COLO668 (cell line): ENCODE results near the gene PAGR1.
"Not testable (repeated sequence)": the region's sequence is repeated elsewhere in the genome, so short reads cannot be mapped to it uniquely, and the experiment has no call there.

Experiments used
- DNase-seq: peaks from one replicate; lab custom pipeline; 2025; ENCODE audit not compliant: unreplicated experiment; lab: John Stamatoyannopoulos, UW

PAGR1 gene

DNA sequence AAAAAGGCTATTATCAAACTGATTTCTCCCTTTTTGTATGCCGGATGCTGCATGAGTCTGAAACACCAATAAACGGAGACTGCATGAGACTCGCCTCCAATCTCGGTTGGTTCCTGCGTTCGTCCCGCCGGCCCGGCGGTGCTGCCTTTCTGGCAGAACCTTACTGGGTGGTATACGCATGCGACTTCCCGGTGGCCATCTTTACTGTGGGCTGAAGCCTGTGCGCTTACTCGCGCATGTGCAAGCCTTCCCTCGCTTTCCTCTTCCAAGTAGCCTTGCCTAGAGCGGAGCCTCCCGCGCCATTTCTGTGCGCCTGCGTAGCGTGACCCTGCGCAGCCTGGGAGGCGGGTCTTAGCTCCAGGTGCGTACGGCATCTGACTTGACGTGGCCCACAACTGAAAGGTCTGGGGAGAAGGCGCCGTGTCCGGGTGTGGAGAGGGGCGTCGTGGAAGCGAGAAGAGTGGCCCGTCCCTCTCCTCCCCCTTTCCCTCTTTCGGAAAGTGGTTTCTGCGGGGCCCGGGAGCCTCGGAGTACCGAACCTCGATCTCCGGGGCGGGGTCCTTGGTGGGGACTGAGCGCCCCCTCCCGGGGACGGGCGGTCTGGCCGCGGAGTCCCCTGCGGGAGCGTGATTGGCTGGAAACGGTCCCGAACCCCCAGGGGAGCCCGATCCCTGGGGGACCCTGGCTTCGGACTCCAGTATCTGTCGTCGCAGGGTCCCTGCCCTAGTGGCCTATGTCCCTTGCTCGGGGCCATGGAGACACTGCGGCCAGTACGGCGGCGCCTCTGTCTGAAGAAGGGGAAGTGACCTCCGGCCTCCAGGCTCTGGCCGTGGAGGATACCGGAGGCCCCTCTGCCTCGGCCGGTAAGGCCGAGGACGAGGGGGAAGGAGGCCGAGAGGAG is at the start of gene PAGR1:
PAGR1 (plus strand) TSS at position 360 of the 901 bp plus-strand sequence; CDS start at position 734, 374 bp downstream.
- DNase-seq: peak; percentile 98

DNA sequence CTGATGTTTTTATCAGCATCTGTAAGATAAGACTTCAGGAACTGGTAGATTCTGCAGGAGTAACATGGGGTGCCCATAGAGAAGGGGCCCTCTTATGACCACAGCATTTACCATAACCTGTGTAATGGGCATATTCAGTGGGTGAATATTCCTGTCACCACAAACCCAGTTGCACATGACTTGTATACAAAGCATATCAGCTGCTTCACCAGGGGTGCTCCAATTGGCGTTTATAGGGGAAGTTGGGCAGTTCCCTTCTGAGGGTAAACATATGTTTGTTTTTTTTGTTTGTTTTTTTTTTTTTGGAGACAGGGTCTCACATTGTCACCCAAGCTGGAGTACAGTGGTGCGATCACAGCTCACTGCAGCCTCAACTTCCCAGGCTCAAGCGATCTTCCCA is 49.4 kb upstream of the PAGR1 start:
- DNase-seq: no peak

DNA sequence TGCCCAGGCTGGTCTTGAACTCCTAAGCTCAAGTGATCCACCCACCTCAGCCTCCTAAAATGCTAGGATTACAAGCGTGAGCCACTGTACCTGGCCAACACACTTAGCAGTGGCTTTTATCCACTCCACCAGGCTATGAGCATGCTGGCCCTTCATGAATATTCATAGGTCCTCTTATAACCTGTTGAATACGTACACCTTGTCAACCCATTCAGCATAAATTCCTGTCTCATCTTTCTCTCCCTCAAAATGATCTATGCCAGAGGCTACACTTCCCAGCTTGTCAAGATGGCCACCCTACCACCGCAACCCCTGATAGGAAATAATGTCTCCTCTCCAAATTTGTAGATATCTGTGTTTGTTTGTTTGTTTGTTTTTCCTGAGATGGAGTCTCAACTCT is 48.9 kb upstream of the PAGR1 start:
- DNase-seq: no peak

DNA sequence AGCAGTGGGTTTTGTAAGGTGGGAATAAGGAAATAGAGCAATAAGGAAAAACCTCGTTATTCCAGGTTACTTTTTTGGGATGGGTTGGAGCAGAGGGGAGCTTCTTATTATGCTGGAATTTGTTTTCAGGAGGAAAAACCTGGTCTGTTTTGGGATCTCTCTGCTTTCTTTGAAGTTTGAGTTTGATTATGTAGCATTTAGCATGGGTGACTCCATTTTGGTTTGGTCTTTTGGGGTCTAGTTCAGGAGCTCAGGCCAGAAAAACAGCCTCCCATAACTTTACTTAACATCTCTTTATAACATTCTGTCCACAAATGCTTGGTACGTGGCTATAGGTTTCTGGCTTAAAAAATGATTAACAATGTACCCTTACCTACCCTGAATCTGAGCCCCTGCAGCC is 46.4 kb upstream of the PAGR1 start:
- DNase-seq: no peak

DNA sequence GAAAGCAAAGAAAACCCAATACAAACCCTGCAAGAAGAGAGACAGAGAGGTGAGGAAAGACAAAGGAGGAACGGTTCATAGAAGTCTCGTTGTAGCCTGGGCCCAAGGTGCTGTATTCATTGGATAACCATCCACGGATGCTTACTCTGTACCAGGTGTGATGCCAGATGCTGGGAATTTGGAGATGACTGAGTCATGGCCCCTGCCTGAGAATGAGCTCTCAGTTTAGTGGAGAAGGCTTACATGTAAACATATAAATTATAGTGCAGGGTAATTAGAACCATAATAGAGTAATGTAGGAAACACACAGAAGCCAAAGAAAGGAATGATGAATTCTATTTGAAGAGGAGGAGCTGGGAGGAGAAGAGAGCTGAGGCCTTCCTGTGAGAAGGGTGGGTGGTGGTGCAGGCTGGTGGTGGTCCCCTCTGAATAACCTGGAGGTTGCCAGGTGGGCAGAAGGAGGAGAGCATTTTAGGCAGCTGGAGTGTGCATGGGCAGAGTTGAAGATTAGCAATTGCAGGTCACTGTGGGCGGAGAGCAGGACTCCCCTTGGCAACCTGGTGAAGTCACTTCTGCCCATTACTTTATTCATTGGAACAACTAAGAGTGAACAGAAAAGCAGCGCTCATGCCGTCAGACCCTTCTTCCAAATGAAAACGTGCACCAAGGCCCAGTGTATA is 45.6 kb upstream of the PAGR1 start:
- peak; percentile 22 for DNase-seq

DNA sequence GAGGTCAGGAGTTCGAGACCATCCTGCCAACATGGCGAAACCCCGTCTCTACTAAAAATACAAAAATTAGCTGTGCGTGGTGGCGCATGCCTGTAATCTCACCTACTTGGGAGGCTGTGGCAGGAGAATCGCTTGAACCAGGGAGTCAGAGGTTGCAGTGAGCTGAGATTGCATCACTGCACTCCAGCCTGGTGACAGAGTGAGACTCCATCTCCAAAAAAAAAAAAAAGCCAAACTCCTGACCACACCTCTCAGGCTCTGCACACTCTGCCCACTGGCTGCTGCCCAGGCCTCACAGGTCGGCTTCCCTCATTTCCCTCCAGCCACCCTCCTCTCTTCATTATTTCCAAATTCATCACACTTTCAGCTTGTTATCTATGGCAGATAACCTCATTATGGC is 43.6 kb upstream of the PAGR1 start:
- not testable (repeated sequence) for DNase-seq

DNA sequence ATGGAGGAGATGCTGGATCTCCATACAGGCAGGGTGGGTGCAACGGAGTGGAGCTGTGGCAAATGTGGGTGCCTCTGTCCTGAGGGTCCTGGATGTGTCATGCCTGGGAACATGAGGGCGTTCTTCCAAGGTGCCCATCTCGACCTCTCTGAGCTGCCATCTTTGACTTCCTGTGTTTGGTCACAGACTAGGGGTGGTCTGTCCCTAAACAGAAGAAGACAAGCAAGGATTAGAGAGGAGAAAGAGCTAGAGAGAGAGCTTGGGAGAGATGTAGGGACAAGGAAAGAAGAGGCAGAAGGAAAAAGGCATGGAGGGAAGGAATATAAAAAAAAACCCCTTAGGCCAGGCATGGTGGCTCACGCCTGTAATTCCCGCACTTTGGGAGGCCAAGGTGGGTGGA is 41.2 kb upstream of the PAGR1 start:
- DNase-seq: no peak

DNA sequence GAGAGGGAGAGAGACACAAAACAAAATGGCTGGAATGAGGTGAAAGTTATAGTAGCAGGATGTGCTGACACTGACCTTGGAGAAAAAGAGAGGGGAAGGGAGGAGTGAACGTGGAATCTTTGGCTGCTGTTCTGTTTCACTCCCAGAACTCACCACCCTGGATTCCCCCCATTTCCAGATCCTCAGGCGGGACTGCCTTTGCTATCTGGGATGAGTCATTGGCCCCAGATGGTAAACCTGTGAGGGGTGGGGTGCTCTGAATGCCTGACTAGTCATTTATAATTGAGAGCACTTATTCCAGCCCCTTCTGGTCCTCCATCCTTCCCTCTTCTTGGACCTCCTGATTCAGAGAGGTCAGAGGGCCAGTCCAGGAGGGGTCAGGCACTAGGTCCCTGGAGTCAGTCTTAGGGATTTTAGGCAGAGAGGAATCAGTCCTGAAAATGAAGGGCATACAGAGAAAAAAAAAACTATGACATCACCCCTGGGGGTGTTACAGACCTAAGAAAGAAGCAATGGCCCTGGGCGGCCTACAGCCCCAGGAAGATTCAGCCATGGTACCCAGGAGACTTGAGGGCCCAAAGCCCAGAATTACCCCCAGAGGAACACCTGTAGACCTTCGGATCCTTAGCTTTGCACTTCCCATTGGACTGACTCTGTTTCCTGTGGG is 40.1 kb upstream of the PAGR1 start:
- DNase-seq: peak; percentile 5

DNA sequence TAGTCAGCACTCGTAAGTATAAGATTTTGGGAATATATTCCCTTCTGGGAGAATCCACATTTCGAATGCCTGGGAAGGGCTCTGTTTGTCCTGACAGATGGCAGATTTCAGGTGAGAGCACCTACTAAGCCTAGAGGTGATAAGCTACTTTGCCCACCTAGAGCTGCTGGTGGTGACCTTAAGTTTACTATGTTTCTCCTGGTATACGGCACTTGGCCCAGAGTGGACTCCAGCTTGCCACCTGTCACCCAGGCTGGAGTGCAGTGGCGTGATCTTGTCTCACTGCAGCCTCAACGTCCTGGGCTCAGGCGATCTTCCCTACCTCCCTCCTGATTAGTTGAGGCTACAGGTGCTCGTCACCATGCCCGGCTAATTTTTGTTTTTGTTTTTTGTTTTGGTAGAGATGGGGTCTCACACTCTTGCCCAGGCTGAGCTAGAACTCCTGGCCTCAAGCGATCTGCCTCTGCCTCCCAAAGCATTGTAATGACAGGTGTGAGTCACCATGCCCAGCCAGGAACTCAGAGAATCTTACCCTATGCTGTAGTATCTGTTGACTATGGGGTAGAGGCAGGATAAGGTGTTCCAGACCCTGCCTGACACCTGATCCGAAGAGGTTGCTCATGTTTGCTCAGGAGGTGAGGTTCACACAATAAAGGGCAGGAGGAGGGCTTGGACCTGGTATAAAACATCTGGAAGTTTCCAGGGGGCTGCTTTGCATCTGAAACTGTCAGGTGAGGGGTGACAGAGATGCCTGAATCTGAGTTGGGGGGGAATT is 38.2 kb upstream of the PAGR1 start, which contains the start of gene ZG16:
ZG16 (plus strand) TSS at position 681 of the 775 bp plus-strand sequence. CDS start 1,011 bp downstream, outside the sequence.
- peak; percentile 19 for DNase-seq

DNA sequence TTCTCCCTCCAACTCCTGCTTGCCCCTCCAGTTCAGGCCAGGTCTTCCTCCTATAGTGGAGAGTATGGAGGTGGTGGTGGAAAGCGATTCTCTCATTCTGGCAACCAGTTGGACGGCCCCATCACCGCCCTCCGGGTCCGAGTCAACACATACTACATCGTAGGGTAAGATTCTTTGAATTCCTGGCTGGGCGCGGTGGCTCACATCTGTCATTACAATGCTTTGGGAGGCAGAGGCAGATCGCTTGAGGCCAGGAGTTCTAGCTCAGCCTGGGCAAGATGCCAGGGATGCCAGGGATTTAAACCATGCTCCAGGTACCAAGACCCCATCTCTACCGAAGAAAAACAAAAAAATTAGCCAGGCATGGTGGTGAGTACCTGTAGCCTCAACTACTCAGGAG is 36.5 kb upstream of the PAGR1 start:
- DNase-seq: no peak

DNA sequence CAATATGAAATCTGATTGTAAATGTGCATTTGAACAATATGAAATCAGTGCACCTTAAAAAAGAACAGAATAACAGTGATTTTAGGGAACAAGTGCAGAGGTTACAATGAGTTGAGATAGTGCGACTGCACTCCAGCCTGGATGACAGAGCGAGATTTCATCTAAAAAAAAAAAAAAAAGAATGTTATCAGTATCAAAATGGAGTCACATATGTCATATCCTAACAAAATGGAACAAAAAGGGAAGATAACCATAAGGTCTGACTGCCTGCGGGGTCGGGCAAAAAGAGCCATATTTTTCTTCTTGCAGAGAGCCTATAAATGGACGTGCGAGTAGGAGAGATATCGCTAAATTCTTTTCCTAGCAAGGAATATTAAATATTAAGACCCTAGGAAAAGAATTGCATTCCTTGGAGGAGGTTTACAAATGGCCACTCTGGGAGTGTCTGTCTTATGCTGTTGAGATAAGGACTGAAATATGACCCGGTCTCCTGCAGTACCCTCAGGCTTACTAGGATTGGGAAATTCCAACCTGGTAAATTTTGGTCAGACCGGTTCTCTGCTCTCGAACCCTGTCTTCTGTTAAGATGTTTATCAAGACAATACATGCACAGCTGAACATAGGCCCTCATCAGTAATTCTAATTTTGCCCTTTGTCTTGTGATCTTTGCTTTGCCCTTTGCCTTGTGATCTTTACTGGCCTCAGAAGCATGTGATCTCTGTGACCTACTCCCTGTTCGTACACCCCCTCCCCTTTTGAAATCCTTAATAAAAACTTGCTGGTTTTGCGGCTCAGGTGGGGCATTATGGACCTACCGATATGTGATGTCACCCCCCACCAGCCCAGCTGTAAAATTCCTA is 32.6 kb upstream of the PAGR1 start:
- DNase-seq: not testable (repeated sequence)

DNA sequence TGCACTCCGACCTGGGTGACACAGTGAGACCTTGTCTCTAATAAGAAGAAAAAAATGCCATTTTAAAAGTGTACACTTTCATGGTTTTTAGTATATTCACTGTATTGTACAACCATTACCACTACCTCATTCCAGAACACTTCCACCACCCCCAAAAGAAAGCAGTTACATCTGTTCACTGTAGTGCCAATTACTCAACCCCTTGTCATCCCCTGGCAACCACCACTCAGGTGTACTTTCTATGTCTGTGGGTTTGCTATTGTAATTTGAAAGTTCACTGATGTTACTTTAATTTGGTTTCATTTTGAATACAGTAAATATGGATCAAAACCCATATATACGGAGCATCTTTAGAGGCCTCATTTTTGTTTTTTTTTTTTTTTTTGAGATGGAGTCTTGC is 31.8 kb upstream of the PAGR1 start:
- no peak for DNase-seq

DNA sequence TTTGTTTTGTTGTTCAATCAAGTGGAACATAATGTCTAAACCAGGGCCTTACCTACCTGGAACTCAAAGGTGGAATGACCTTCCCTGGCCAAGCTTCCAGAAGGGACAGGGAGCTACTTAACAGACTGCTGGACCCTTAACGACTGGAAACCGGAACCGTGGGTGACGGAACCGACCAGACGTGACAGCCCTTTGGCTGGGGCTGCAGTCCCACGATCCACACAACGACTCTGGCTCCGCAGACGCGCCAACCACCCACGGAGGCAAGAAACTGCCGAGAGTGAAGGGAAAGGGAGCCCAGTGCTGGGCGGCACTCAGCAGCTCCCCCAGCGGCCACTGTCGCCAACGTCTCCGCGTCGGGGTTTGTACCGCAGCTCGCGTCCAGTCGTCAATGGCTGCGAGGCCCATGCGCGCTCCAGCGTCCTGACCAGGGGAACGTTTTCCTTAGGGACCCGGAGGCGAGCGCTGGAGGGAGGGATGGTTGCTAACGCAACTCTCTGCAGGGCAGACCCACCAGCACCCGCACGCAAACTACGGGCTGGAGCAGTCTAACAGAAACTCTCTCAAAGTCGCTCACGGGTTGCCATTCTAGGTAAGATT is 31.0 kb upstream of the PAGR1 start:
- DNase-seq: no peak

DNA sequence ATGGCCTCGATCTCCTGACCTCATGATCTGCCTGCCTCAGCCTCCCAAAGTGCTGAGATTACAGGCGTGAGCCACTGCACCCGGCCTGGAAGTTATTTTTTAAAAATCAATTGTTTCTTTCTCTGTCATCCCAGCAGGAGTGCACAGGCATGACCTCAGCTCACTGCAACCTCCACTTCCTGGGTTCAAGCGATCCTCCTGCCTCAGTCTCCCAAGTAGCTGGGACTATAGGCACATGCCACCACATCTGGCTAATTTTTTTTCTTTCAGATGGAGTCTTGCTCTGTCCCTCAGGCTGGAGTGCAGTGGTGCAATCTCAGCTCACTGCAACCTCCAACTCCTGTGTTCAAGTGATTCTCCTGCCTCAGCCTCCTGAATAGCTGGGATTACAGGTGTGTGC is 28.8 kb upstream of the PAGR1 start:
- DNase-seq: not testable (repeated sequence)

DNA sequence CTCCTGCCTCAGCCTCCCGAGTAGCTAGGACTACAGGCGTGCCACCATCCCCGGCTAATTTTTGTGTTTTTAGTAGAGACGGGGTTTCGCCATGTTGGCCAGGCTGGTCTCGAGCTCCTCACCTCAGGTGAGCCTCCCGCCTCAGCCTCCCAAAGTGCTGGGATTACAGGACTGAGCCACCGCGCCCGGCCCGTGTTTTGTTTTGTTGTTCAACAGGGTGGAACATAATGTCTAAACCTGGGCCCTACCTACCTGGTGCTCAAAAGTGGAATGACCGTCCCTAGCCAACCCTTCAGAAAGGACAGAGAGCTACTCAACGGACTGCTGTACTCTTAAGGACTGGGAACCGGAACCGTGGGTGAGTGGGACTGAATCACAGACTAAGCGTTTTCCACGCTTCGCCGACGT is 26.2 kb upstream of the PAGR1 start:
- no peak for DNase-seq

DNA sequence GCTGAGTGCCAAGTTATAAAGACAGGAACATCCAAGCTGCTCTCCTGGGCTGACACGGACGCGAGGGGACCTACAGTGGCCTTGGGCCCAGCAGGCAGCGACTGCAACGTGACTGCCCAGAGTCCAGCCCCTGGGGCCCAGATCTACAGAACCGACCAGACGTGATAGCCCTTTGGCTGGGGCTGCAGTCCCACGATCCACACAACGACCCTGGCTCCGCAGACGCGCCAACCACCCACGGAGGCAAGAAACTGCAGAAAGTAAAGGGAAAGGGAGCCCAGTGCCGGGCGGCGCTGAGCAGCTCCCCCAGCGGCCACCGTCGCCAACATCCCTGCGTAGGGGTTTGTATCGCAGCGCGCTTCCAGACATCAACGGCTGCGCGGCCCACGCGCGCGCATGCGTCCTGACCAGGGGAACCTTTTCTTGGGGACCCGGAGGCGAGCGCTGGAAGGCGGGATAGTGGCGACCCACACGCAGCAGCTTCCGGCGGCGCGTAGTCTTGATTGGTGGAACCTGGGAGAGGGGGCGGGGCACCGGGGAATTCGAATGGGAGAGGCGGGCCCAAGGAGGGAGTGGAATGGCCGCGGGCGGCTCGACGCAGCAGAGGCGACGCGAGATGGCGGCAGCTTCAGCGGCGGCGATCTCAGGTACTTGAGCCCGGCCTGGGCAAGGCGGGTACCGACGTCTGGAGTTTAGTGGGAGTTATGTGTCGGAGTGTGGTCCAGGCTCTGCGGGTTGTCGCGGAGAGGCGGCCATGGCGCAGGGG is 25.6 kb upstream of the PAGR1 start, which contains the start of gene KIF22:
KIF22 (plus strand) TSS at position 569 of the 766 bp plus-strand sequence; CDS start at position 578, 9 bp downstream.
- peak; percentile 99 for DNase-seq

DNA sequence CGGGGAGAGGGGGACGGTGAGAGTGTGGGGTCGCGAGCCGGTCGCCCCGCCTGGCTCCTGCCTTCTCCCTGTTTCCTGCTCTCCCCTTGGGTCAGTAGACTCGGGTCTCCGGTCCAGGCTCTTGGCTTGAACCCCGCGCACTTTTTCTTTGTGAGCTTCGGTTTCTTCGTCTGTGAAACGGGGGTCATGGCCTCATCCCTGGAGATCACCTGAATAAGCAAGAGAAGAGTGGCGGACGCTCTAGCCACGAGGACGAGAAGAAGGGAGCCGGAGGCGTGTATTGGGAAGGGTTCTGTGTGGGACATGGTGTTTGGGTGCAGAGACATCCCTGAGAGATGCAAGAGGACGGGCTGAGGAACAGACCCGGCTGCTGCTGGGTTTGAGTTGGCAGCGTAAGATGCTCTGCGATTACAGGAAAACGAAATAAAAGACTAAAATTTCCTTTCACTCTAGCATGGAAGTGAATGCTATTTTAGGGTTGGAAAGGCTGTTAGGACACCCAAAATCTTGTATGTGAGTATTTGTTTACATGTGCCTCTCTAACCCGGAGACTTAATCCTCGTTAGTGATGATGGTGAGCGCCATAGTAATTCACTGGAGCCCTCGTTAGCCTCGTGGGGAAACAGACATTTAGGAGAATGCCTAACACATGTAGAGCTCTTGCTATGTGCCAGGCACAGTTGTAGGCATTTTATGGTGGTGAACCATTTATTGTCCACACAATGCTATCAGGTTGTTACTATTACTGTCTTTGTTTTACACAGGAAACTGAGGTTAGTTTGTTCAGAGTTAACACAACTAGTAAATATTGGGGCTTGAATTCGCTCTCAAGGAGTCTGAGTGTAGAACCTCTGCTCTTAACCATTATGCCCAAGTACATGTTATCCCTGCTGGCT is 24.8 kb upstream of the PAGR1 start:
- no peak for DNase-seq
